Activated CD8-positive, alpha-beta T cell treated with anti-CD3 and anti-CD28 coated beads for 36 hours (primary cell): ENCODE data around the gene MPG. TPM values are rescaled to one million over a fixed set of nuclear protein-coding genes. Genes with fewer than 3 reads are reported as not detected.
"Not testable (repeated sequence)": the region's sequence is repeated elsewhere in the genome, so short reads cannot be mapped to it uniquely, and the experiment has no call there.

Experiments
- ATAC-seq: fragments of 200-7000 bp; cut with Tn5 transposase; one replicate; pipeline ENCODE4 v1.10.0; 2021; ENCODE audit warnings: mild to moderate bottlenecking, moderate library complexity
- CTCF ChIA-PET: fragments of 350-600 bp; sonication (Branson Sonifier 250); formaldehyde crosslinking; loops from one replicate; lab custom pipeline; 2021; ENCODE audit warnings: antibody characterized with exemption; lab: Charles Lee
- POLR2A ChIA-PET: fragments of 350-600 bp; sonication (Branson Sonifier 250); formaldehyde crosslinking; loops from one replicate; lab custom pipeline; 2021; ENCODE audit warnings: antibody characterized with exemption; lab: Charles Lee
- DNase-seq: peaks from one replicate; pipeline ENCODE4 v3.0.0-alpha.2; 2020
- H3K27ac Mint-ChIP-seq: one replicate; pipeline ENCODE4 v1.8.0; 2021; ENCODE audit warnings: mild to moderate bottlenecking, mixed read lengths
- H3K27me3 Mint-ChIP-seq: one replicate; pipeline ENCODE4 v1.8.0; 2021; ENCODE audit warnings: mixed read lengths
- H3K36me3 Mint-ChIP-seq: one replicate; pipeline ENCODE4 v1.8.0; 2021; ENCODE audit warnings: low read depth, mixed read lengths
- H3K4me1 Mint-ChIP-seq: one replicate; pipeline ENCODE4 v1.8.0; 2021; ENCODE audit warnings: low read depth, mixed read lengths
- H3K4me3 Mint-ChIP-seq: one replicate; pipeline ENCODE4 v1.8.0; 2021; ENCODE audit warnings: mild to moderate bottlenecking, moderate library complexity, mixed read lengths
- H3K9me3 Mint-ChIP-seq: one replicate; pipeline ENCODE4 v1.8.0; 2021; ENCODE audit warnings: mixed read lengths
- CTCF ChIP-seq: fragments of 200-600 bp; IDR thresholded peaks from one replicate; pipeline ENCODE4 v1.8.0; 2022; ENCODE audit warnings: antibody characterized with exemption, mild to moderate bottlenecking
- intact Hi-C: fragments of 100-400 bp; cut with micrococcal nuclease; formaldehyde crosslinking; loops from one replicate; pipeline ENCODE4 v1.10.0; 2022
- total RNA-seq, 2 experiments: library from RNA; stranded (reverse); gene quantifications; one replicate each; pipeline ENCODE4 v1.2.3, GENCODE V29; 2021

Gene MPG
- total RNA-seq, 2 experiments from 2014 or later, result 51.7 to 54.2 TPM

GRCh38 chr16:43294-43693 lies 34.7 kb upstream of the MPG start:
- Mint-ChIP-seq H3K4me3 (no peak overlapping the region), H3K4me1 (peaks cover 50% of the 10 kb centered on the region), H3K36me3 (peaks cover 61% of the 10 kb centered on the region), H3K27me3 (no peaks in the 10 kb centered on the region), H3K27ac (no peak overlapping the region), H3K9me3 (no peaks in the 10 kb centered on the region)
- CTCF ChIA-PET, result interaction anchor here (3.4 kb wide), 1 partner anchor 22 kb away, joined by 16 read pairs; no protein-coding TSS in a partner anchor
- no peak for DNase-seq
- TF ChIP-seq CTCF, result no peak
- ATAC-seq, result no peak
- intact Hi-C loops, result no loop called here
- POLR2A ChIA-PET, result interaction anchor here (0.7 kb wide), 1 partner anchor 10 kb away, joined by 3 read pairs; no protein-coding TSS in a partner anchor

- Mint-ChIP-seq H3K27ac (no peak overlapping the region), H3K4me3 (no peak overlapping the region), H3K36me3 (peaks cover 62% of the 10 kb centered on the region), H3K9me3 (no peaks in the 10 kb centered on the region), H3K4me1 (peaks cover 39% of the 10 kb centered on the region), H3K27me3 (no peaks in the 10 kb centered on the region)
- ATAC-seq (no peak), DNase-seq (no peak)
- no peak for TF ChIP-seq CTCF
- intact Hi-C loops, result no loop called here
- CTCF ChIA-PET, result interaction anchor here (2.2 kb wide), 1 partner anchor 21 kb away, joined by 11 read pairs; no protein-coding TSS in a partner anchor
- POLR2A ChIA-PET, result interaction anchor here (1.0 to 1.1 kb wide), 2 partner anchors 21 to 33 kb away, joined by 4 to 5 read pairs; partner anchors contain the start of gene MPG
Observed at GRCh38 chr16:44655-45054, 33.4 kb upstream of the MPG start.

- ChIA-PET CTCF (interaction anchor here (2.2 kb wide), 1 partner anchor 20 kb away, joined by 11 read pairs; no protein-coding TSS in a partner anchor), POLR2A (no interaction called here)
- Mint-ChIP-seq H3K9me3 (no peaks in the 10 kb centered on the region), H3K4me1 (peaks cover 37% of the 10 kb centered on the region), H3K27ac (no peak overlapping the region), H3K36me3 (peaks cover 67% of the 10 kb centered on the region), H3K27me3 (no peaks in the 10 kb centered on the region), H3K4me3 (no peak overlapping the region)
- DNase-seq (no peak), ATAC-seq (no peak)
- TF ChIP-seq CTCF, result no peak
- intact Hi-C loops, result no loop called here
Observed at GRCh38 chr16:45454-45853, 32.6 kb upstream of the MPG start.

GRCh38 chr16:46510-46909 lies 31.5 kb upstream of the MPG start:
- H3K4me3 Mint-ChIP-seq, DNase-seq, H3K27ac Mint-ChIP-seq, H3K27me3 Mint-ChIP-seq, intact Hi-C loops, ATAC-seq, H3K9me3 Mint-ChIP-seq: not testable (repeated sequence)
- peaks cover 73% of the 10 kb centered on the region for H3K36me3 Mint-ChIP-seq
- POLR2A ChIA-PET, result interaction anchor here (1.1 kb wide), 1 partner anchor 9 kb away, joined by 4 read pairs; no protein-coding TSS in a partner anchor
- H3K4me1 Mint-ChIP-seq, result peaks cover 42% of the 10 kb centered on the region
- CTCF ChIA-PET, result interaction anchor here (1.5 kb wide), 1 partner anchor 50 kb away, joined by 5 read pairs; no protein-coding TSS in a partner anchor

- intact Hi-C loops, result no loop called here
- Mint-ChIP-seq H3K4me3 (no peak overlapping the region), H3K4me1 (peaks cover 41% of the 10 kb centered on the region), H3K36me3 (peaks cover 74% of the 10 kb centered on the region), H3K9me3 (no peaks in the 10 kb centered on the region), H3K27me3 (no peaks in the 10 kb centered on the region), H3K27ac (no peak overlapping the region)
- ChIA-PET CTCF (interaction anchor here (1.5 kb wide), 1 partner anchor 50 kb away, joined by 5 read pairs; no protein-coding TSS in a partner anchor), POLR2A (interaction anchor here (1.1 kb wide), 1 partner anchor 9 kb away, joined by 4 read pairs; no protein-coding TSS in a partner anchor)
- no peak for TF ChIP-seq CTCF
- ATAC-seq (no peak), DNase-seq (no peak)
Observed at GRCh38 chr16:47234-47633, 30.8 kb upstream of the MPG start.
